ENCODE results near the gene CORO6. TPM values are rescaled to one million over a fixed set of nuclear protein-coding genes. Genes with fewer than 3 reads are reported as not detected.

CORO6 gene
- total RNA-seq, 1 donor from 2014 or later = 1.4 TPM

GRCh38 chr17:29630630-29631193 lies 8.0 kb upstream of the CORO6 start:
- ATAC-seq = no peak

GRCh38 chr17:29629839-29630238 lies 7.1 kb upstream of the CORO6 start:
- ATAC-seq = no peak

GRCh38 chr17:29628644-29629043 lies 5.9 kb upstream of the CORO6 start:
- ATAC-seq = no peak

- no peak for ATAC-seq
Measured at GRCh38 chr17:29627951-29628350, 5.2 kb upstream of the CORO6 start.

GRCh38 chr17:29625037-29625750 lies 2.5 kb upstream of the CORO6 start:
- ATAC-seq = no peak

GRCh38 chr17:29624586-29624985 lies 1.9 kb upstream of the CORO6 start:
- ATAC-seq = no peak

GRCh38 chr17:29623283-29623647 lies 553 bp upstream of the CORO6 start:
- ATAC-seq = no peak

GRCh38 chr17:29621751-29622194 lies 939 bp downstream of the CORO6 start:
- no peak for ATAC-seq

GRCh38 chr17:29620779-29621500 lies 1.8 kb downstream of the CORO6 start:
- ATAC-seq = no peak

GRCh38 chr17:29620271-29620670 lies 2.4 kb downstream of the CORO6 start:
- no peak for ATAC-seq

- ATAC-seq = no peak
Measured at GRCh38 chr17:29619251-29619650, 3.5 kb downstream of the CORO6 start.

GRCh38 chr17:29618272-29619065 lies 4.2 kb downstream of the CORO6 start:
- no peak for ATAC-seq

- peak; percentile 62 for ATAC-seq
Measured at GRCh38 chr17:29617481-29618271, 5.0 kb downstream of the CORO6 start.

GRCh38 chr17:29617125-29617480 lies 5.6 kb downstream of the CORO6 start:
- ATAC-seq = peak; percentile 71

GRCh38 chr17:29616300-29617048 lies 6.2 kb downstream of the CORO6 start:
- ATAC-seq = no peak

GRCh38 chr17:29615492-29616299 lies 7.0 kb downstream of the CORO6 start:
- peak; percentile 66 for ATAC-seq

GRCh38 chr17:29615048-29615385 lies 7.7 kb downstream of the CORO6 start:
- no peak for ATAC-seq

GRCh38 chr17:29614349-29615047 lies 8.2 kb downstream of the CORO6 start:
- ATAC-seq = no peak

- no peak for ATAC-seq
Measured at GRCh38 chr17:29613856-29614255, 8.9 kb downstream of the CORO6 start.

GRCh38 chr17:29613352-29613837 lies 9.3 kb downstream of the CORO6 start:
- peak; percentile 62 for ATAC-seq
